Body of pancreas (tissue), 4 donors: ENCODE measurements around the gene LDLRAP1.

Experiments
- CTCF ChIP-seq, 7 experiments: fragments of 450-650 bp in 4 of 7; fragments of 200-600 bp in 3 of 7; sonication (generic) in 3 of 7; IDR thresholded peaks; one replicate each; pipeline ENCODE4 v1.5.1; 2016 to 2019; ENCODE audit warnings: antibody characterized with exemption in 7 of 7
- POLR2A ChIP-seq, 3 donors: fragments of 450-650 bp; IDR thresholded peaks; one replicate each; pipeline ENCODE4 v1.6.1; 2016; ENCODE audit warnings: antibody characterized with exemption in 3 of 3, mild to moderate bottlenecking in 2 of 3

- TF ChIP-seq POLR2A (IDR thresholded peaks at IDR 0.05), result no peak
- TF ChIP-seq CTCF (IDR thresholded peaks at IDR 0.05), result no peak
These were observed 16.6 kb downstream of the LDLRAP1 start for GRCh38 chr1:25560001-25560400.
